HG03159 (cell line): ENCODE data around the gene FOXP1.
"Not testable (repeated sequence)": the region's sequence is repeated elsewhere in the genome, so short reads cannot be mapped to it uniquely, and the experiment has no call there.

Source experiments
- ATAC-seq: cut with Tn5 transposase; IDR thresholded peaks from one replicate; pipeline ENCODE4 v1.9.1; 2021; ENCODE audit warnings: mild to moderate bottlenecking, moderate library complexity; ENCODE audit not compliant: unreplicated experiment

The FOXP1 gene

DNA sequence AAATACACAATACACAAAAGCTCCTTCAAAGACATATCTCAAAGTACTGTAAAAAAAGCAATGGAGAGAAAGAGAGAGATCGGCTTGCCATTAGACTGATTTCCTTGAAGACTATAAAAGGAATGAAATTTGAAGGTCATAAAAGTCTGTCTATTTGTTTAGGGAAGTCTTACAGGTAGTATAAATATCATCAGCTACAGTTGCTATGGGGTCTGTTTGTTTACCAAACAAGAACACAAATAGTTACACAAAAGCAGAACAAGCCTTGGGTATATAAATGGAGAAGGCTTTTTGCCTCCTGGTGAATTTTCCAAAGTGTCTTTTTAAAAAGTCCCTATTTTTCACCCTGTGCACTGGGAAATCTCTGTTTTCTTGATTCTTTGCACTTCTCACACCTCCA is 552.3 kb downstream of the FOXP1 start:
- no peak for ATAC-seq

DNA sequence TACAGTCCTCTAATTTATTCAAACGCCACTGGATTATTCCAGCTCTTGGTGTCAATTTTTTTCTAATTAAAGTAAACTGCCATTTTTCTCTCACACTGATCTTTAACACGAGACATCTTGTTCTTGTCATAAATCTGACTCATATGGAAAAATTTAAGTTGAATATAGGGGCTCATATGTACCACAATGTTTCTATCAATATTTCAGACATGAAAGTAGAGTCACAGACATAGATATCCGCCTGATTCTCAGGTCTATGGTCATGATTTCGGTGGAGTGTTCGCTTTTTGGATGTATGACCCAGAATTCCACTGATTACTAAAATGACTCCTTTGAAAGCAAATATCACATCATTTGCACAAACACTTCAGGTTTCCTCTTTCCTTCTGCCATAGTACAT is 552.8 kb downstream of the FOXP1 start:
- ATAC-seq = no peak

DNA sequence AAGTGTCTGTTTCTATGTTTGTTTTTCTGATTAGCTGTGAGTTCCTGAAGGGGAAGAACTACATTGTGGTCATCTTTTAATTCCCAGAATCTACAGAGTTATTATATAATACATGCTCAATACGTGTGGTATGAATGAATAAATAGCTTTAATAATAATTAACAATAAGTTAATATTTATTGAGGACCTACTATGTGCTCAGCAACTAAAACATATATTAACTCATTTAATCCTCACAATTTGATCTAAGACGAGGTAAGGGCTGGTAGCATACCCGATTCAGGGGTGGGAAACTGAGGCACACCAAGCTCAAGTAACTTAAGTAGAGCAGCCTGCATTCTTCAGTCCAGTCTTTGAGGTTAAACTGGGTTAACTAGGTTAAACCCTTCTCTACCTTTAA is 553.8 kb downstream of the FOXP1 start:
- ATAC-seq = no peak

DNA sequence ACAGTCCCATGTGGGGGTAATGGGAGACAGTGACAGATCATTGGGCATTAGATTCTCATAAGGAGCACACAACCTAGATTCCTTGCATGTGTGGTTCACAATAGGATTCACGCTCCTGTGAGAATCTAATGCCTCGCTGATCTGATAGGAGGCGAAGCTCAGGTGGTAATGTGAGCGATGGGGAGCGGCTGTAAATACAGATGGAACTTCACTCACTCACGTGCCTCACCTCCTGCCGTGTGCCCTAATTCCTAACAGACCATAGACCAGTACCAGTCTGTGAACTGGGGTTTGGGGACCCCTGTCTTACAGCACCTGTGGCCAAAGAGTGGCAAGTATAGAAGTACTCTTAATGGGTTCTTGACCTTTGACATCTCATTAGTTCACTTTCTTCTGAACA is 554.7 kb downstream of the FOXP1 start:
- no peak for ATAC-seq

- ATAC-seq = no peak
These were observed 555.3 kb downstream of the FOXP1 start for GRCh38 chr3:71028184-71028583.

DNA sequence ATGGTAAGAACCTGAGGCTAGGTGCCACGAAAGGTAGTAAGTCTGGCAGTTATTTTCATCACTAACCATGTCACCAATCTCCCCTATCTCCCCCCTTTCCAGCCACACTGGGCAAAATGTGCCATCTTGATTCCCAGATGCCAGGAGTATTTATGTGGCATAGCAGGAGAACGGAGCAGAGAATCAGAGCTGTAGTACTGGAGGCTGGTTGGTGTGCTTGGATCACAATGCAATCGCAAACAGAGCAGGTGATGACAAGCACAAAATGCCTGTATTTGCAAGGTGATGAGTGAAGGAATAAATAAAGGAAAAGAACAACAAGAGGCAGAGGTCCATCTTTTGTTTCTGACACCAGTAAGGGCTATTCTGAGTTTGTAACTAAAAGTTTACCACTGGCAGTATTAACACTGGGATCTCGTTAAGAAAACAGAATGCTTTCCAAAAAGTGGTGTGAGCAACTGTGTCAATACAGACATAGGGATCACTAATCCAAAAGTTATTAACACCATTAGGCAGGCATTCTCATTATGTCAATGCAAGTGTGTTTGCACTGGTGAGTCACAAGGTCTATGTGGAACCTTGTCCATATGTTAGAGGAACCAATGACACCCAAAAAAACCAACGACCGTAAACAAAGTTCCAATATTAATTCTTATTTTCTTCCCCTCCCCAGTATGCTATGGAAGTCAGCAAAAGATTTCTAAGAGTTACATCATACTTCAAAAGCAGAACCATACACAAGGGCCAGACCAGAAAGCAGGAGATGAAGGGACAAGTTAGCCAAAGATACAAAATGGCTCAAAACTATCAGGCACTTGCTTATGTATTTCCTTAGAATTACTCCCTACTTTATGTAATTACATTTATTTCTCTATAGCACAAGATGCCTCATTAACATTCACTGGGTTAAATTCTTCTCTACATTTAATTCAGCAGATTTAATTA is 556.6 kb downstream of the FOXP1 start:
- ATAC-seq = no peak

DNA sequence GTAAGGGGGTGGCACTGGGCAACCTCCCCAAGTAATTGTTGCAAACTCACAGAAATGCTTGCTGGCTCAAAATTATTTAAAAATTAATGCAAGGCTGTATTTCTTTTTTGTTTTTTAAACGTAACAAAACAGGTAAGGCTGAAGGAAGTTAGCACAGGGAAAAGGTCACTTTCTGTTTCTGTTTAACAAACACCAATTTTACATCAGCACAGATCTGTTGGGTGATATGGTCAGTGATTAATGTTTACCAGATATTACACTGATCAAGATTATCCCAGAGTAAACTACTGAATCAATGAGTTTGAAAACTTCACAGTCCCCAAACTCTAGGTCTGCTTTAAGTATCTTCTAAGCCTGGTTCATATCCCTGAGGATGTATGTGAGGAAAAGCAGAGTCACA is 558.0 kb downstream of the FOXP1 start:
- ATAC-seq = no peak

- no peak for ATAC-seq
These were observed 558.5 kb downstream of the FOXP1 start for GRCh38 chr3:71025010-71025409.

- ATAC-seq = no peak
These were observed 560.8 kb downstream of the FOXP1 start for GRCh38 chr3:71022551-71023335.

- ATAC-seq = no peak
These were observed 564.7 kb downstream of the FOXP1 start for GRCh38 chr3:71018799-71019198.

DNA sequence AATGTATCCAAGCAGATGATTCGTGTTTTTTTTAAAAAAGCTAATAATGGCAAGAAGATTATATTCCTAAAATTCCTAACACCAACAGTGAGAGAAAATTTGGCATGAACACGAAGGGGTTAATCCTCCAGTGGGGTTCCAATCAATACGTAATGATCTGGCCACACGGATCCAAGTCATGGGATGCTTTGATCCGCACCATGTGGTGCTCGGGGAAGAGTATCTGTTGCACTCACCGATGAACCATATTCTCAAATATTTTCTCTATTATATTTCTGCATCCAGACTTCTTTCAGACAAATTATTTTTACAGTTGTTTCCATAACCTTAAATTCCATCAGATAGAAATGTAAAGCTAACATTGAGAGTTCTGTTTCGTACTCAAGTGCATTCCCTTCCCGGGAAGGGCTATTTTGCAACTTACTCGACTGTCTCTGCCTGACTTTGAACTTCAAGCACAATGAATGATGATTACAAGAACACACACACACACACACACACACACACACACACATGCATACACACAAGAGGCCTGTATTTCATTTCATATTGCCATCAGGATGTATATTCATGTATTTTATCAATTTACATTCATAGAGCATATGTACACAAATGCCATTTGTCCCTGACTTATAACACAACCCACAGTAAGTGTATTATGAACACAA is 567.2 kb downstream of the FOXP1 start:
- no peak for ATAC-seq

DNA sequence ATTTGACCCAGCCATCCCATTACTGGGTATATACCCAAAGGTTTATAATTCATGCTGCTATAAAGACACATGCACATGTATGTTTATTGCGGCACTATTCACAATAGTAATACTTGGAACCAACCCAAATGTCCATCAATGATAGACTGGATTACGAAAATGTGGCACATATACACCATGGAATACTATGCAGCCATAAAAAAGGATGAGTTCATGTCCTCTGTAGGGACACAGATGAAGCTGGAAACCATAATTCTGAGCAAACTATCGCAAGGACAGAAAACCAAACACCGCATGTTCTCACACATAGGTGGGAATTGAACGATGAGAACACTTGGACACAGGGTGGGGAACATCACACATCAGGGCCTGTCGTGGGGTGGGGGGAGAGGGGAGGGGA is 568.9 kb downstream of the FOXP1 start:
- ATAC-seq = not testable (repeated sequence)

GRCh38 chr3:71012971-71013370 is 570.6 kb downstream of the FOXP1 start:
- no peak for ATAC-seq

DNA sequence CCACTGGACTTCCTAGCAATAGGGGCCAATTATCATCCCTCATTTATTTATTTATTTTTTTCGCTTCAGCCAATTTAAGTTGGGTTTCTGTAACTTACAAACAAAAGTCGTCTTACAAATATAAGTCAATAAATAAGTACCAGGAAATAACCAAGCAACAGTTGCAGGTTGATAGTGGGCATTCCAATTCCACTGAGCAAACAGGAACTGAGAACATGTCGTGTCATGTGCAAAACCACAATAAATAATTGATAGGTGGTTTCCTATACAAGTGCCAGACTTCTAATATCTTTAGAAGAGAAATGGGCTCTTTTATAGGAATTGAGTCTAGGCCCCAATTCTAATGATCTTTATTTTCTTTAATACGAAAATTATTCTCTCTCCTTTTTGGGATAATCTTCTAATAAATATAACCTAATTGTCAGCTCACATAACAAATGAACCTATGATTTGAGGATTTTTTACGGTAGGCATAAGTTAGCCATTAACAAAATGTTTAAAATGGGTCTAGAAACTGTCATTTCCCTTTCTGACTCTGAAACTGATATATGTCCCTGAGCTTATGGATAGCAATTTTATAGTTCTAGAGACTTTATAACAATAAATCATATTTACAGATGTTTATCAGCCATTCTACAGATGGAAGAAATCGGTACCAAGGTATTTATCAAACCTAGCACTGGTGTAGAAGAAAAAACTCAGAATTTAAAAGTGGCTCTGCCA is 571.8 kb downstream of the FOXP1 start:
- peak; percentile 78 for ATAC-seq

GRCh38 chr3:71010726-71011455 is 572.6 kb downstream of the FOXP1 start:
- ATAC-seq = peak; percentile 72

- no peak for ATAC-seq
These were observed 575.1 kb downstream of the FOXP1 start for GRCh38 chr3:71008350-71008935.

DNA sequence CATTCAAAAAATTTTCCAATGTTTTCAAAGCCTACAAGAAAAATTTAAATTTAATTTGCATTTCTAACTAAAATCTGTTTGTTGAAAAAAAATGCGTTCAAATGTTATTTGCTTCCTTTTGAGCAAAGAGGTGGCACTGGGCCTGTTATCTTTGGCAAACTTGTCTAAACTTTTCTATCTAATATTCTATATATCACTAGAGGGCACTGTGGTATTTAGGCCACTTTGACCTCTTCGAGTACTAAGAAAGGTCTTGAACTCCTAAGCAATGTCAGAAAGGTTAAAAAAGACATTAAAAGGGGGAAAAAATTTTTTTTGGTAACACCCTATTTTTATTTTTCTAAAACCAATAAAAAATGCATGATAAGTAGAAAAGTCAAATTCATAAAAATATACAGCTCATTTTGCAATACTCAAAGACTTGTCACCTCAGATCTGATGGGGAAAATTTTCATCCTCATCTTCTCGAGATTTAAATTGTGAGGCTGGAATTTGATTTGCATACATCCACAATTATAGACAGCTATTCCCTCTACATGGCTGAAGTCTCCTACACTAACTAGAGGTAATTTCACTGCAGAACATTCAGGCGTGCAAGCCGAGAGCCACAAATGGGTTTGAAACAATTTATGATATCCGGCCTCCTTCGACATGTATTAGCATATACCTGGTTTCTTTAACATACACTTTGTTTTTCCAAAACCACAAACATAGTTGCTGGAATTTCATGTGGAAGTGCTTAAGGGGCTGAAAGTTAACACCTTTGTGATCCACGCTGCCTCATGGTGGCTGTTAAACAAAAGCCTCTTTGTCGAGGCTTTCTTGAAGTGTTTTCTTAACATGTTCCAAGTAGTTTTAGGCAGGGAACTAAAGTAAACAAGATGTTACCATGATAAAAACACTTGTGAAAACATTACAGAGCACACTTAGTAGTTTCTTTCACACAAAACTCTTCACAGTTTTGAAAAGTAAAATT is 576.4 kb downstream of the FOXP1 start:
- no peak for ATAC-seq

DNA sequence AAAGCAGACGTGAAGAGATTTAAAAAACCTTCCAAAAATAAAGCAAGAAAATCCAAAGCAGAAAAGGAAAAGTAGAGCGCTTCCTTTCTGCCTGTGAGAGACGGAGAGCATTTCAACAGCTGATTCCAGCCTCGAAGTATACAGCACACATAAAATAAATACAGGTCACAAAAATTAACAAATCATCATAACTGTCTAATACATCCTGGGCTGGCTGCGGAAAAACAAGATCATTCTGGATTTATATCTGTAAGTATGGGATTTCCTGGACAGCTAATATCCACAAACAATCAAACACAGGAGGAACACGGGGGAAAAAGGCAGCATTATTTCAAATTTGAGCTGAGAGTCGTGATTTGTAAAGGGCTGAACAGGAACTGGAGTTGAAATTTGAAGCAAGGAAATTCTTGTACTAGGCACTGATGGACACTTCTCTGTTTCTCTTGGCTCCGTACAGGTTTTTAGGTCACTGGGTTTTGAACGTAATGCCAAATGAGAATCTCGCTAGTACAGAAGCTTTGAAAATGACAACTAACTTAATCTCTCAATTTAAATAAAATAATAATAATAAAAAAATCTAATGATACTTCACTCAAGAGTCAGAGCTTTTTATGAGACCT is 577.7 kb downstream of the FOXP1 start:
- no peak for ATAC-seq
